HG03159 (cell line): ENCODE results near the gene EEIG1.

ENCODE experiments used
- ATAC-seq: cut with Tn5 transposase; IDR thresholded peaks from one replicate; pipeline ENCODE4 v1.9.1; 2021; ENCODE audit warnings: mild to moderate bottlenecking, moderate library complexity; ENCODE audit not compliant: unreplicated experiment

EEIG1 gene

DNA sequence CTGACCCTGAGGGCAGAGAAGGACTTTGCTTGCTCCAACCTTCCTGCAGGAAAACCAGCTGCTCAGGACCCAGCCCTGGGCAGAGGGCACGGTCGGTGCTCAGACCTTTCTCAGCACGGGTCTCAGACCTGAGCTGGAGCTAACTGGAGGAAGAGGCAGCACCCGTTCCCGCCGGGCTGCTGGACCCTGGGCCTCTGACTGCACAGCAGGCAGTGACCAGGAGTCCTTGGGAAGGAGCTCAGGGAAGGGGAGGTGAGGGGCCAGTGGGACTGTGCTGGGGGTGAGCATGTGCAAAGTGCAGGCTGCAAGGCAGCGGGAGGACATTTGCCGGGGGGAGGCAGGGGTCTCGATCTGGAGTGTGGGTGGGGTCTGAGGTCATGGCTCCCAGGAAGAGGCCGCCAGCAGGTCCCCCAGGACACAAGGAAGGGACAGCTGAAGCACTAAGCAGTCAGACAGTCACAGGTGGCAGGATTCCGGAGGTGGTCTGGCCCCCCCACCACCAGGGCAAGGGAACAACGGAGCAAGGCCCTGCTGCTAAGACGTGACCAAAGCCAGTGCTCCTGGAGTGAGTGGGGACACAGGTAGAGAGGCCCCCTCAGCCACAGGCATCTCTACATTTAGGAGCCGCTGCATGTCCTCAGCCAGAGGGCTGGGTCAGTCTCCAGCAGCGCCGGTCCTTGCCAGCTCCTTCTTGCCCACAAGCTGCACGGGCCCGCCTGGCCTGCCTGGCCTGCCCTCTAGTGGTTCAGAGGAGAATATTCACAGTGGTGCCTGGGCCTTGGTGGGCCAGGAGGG lies 38.4 kb downstream of the EEIG1 start:
- no peak for ATAC-seq

DNA sequence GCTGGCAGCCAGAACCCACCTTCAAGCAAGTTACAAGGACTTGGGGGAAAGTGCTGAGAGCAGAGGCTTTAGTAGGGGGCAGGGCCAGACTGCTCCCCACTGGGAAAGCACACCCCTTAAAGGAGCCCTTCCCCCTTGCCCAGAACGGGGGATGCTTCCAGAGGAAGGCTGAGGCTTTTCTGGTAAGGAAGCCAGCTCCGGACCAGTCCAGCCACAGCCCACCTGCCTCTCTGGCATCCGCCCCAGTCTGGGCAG lies 38.9 kb downstream of the EEIG1 start:
- no peak for ATAC-seq

DNA sequence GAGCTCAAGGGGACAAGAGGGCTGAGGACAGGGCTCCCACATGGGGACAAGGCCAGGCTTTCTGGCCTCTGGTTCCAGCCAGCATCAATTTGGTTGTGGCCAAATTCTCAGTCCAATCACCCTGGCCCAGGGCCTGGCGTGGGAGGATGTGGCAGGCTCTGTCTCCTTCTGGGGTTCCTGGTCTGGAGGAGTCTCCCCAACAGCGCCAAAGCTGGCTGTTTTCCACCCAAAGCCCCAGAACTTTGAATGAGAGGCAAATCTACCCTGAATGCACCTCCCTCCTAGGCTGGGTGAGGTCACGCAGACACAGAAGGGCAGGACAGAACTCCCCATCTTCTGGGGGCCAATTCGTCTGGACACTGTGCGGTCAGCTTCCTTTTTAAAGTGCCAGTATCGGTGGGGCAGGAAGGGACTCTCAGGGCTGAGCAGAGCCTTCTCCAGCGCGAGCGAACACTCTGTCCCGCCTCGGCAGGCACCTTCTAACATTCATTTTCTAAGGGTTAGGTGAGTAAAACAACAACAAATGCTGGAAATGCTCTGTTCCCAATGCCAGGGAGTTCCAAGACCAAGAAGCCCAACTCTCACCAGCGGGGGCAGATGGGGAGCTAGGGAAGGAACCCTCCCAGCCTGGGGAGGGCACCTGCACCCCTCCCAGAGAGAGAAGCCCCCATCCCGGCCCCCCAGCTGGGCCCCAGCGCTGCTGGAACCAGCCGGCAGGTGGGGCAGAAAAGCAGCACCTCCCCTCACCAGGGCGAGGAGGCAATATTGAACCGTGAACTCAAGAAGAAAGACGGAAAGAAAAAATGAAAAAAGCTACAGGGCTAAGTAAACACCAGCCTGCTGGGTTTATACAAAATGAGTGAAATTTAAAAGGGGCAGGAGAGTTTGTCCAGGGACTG lies 39.5 kb downstream of the EEIG1 start:
- ATAC-seq = no peak

DNA sequence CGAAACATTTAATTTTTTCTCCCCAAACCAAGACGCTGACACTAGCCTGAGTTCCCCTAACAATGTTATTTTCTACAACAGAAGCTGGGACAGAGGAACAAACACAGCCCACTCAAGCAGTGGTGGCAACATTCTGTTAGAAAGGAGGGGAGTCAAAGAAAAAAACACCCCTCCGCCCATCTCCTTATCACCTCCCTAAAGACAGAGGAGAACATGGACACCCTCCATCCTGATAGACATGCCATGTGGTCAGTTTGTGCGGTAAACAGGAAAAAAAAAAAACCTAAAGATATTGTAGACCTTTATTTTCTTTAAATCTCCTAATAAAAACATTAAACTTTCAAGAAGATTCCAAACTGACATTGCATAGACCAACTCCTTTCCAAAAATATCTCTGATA lies 40.2 kb downstream of the EEIG1 start:
- ATAC-seq = no peak

DNA sequence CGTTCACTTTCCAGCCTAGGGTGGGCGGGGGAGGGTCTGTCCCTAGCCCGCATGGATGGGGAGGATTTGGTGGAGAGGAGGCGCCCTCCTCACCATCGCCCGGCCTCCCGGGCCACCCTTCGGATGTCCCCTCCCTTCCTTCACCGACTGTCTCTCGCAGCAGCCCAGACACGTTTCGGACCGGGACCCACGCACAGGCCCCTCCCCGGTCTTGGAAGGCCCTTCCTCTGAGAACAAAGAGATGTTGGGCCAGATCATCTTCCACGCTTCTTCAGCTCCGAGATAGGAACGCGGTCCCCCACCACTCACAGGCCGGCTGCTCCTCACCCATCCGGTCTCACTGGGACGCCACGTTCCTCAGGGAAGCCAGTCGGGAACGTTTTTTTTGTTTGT lies 42.5 kb downstream of the EEIG1 start:
- ATAC-seq = no peak

DNA sequence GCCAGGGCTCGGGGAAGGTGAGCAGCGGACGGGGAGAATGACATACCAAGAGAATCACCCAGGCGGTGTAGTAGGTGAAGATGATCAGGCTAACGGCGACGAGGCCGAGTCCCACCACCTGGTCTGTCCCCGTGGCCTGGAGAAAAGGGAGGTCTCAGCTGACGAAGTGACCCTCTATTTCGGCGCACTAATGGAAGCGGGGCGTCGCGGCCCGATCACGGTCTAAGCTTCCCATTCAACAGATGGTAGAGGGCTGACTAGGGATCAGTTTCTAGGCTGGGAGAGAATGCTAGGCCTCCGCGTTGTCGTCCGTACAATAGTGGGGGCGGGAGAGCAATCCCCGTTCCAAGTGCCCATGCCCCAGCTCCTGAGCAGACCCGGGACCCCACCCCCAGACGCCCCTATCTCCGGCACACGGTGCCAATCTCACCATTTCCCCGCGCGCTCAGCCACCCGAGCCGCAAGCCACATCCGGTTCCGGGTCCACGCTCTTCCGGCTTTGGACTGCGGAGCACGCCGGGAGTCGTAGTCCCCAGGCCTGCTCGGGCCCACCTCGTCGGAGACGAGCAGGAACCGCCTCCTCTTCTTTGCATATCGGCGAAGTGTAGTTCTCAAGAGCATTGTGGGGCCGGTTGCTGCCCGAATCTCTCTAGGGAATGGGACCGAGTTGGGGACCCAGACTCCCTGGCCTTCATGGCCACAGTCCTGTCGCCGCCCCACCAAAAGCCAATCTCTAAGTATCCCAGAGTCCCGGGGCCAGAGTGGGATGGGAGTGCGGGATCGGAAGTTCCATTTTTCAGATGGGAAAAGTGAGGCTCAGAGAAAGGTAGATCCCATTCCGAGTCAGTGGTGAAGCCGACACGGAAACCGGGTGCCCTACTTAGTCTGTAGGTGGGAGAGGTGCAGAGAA lies 43.1 kb downstream of the EEIG1 start, which contains the start of gene DPM2:
DPM2 (minus strand) TSS at position 467 of the 910 bp plus-strand sequence; CDS start at position 433, 34 bp downstream.
- ATAC-seq = peak; percentile 83

DNA sequence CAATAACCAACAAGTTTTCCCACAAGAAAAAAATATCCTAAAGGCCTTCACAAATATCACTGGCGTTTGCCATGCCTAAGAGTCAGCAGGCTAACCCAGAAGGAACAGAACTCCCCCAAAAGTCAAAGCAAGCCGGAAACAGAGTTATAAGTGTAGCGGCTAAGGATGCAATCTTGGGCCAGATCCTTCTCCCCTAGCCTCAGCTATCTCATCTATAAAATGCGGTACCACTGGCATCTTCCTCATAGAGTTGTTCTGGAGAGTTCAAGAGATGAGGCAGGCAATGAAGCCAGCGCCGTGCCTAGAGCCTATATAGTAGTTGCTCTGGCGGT lies 43.8 kb downstream of the EEIG1 start:
- ATAC-seq = no peak

DNA sequence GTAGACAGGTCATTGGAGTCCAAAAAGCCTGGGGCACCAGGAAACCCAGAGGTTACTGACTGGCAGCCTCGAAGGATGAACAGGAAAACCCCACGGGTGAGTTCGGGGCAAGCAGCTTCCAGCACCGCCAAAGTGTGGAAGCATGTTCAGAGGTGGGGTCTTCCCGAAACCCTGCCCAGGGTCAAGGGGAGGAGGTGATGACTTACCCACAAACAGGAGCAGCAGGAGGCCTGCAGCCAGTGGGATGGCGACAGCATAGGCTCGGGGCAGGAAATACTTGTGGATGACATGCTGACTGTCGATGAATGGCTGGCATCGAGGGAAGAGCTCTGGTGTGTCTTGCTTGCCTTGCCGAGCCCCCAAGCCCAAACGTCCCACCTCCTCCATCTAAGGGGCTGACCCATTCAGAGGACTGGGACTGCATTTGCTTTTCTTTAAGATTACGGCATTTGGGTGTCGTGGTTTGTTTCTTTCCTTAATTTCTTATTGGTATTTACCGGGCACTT lies 44.4 kb downstream of the EEIG1 start:
- no peak for ATAC-seq

DNA sequence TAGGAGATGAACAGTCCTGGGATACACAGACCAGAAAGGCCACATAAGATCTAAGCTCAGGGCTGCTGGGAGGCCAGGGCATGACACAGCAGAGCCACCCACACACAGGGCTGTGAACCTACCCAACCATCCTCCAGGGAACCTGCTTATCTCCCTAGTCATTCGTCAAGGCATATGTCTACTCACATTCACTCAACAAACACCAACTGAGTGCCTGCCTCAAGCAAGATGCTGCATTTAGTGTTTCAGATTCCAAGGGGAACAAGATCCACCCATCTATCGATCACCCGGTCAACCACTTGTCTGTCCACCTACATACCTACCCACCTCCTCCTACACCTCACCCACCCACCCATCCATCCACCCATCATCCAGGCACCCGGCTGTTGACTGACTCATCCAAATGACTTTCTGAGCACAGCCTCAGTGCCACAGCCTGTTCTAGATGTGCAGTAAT lies 45.0 kb downstream of the EEIG1 start:
- no peak for ATAC-seq

DNA sequence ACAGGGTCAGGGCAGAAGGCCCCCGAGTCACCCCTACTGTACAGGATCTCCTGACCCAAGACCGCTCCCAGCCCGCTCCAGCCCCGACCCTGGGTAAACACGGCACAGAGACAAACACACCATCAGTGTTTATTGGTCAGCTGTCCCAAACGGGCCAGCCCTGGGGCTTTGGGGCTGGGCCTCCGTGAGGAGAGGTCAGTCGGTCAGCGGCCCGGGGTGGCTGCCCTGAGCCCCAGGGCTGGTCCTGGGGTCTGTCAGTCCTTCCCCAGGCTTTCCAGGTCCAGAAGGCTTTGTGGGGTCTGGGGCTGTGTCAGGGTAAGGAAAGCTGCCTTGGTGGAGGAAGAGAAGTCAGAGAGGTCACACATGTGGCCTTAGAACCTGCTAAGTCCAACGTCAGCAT lies 45.8 kb downstream of the EEIG1 start:
- no peak for ATAC-seq

DNA sequence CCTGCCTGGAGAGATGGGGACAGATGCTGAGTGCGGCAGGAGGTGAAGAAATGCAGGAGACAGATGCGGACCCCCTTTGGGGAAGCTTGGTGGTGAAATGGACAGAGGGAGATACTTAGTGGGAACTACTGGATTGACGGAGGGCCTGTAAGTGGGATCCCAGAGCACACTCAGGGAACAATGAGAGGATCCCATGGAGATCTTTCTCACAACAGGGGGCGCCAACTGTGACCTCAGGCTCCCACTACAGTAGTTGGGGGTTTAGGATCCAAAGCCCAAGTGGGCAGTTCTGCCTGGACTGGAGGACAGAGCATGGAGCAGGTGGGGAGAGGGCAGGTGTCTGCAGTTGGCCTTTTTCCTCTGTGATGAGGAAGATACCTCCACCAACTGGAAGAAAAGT lies 46.5 kb downstream of the EEIG1 start:
- ATAC-seq = no peak

DNA sequence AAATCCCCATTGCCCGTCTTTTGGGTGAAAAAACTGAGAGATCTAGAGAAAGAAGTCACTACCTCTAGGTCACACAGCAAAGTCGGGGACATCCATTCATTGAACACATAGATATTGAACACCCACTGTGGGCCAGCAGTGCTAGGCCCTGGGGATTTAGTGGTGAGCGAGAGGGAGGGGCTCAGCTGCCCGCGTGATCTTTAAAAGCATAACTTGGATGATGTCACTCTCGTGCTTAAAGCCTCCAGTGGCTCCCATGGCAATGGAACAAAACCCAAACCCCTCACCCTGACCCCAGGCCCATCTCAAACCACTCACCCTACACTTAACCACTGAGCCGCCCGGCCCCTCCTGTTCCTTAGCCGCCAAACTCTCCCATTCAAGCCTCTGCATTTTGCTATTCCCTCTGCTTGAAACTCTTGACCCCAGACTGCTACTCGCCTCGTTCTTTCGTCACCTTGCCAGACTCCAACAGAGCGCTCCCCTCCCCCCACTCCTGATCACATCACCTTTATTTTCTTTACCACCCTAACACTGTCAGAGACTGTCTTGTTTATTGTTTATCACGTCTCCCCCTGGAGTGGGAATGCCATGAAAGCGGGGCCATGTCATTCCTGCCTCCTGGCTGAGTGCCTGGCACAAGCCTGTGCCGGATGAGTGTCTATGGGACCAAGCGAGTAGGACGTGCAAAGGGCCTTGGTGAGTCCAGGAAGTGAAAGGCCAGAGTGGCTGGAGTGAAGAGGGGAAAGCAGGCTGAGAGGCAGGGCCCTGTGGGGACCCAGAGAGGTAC lies 49.5 kb downstream of the EEIG1 start:
- ATAC-seq = peak; percentile 36
